Measurements from ENCODE around the gene CHRNA4.

Gene CHRNA4

GRCh38 chr20:63312690-63313348, 48.3 kb downstream of the CHRNA4 start:
- no peak overlapping the region for H2AFZ ChIP-seq (ENCODE audit: low read length)
- no peak overlapping the region for H3K27ac ChIP-seq (replicated peaks; ENCODE audit: low read length)
- no peak for DNase-seq (ENCODE audit: low spot score)
- no peaks in the 10 kb centered on the region for H3K36me3 ChIP-seq (replicated peaks in 1 of 2; ENCODE audit: control insufficient read depth in 2 of 2, insufficient read depth in 2 of 2, low read length in 2 of 2)
- H3K23ac ChIP-seq (ENCODE audit: low read depth, low read length, poor library complexity): no peak overlapping the region
- H3K18ac ChIP-seq (ENCODE audit: low read length): no peak overlapping the region
- no peak overlapping the region for H2BK120ac ChIP-seq (ENCODE audit: low read depth, low read length)
- peaks cover 0 to 18% (median 0%) of the 10 kb centered on the region in 3 experiments for H3K27me3 ChIP-seq (ENCODE audit: control insufficient read depth in 3 of 3, insufficient read depth in 3 of 3, low read depth in 1 of 3, low read length in 3 of 3)
- H3K4me1 ChIP-seq (ENCODE audit: control insufficient read depth in 2 of 2, insufficient read depth in 1 of 2, low read depth in 1 of 2, low read length in 2 of 2): peaks cover 1 to 11% of the 10 kb centered on the region in 2 donors
- peak overlapping the region; percentile 84 for H2AK5ac ChIP-seq (ENCODE audit: low read depth, low read length)
- no peak overlapping the region for H3K4me3 ChIP-seq (ENCODE audit: low read length in 2 of 2)
- no peak overlapping the region for H4K91ac ChIP-seq (ENCODE audit: low read depth, low read length, poor library complexity)
- H2BK5ac ChIP-seq (ENCODE audit: low read length): no peak overlapping the region
- no peak overlapping the region for H2BK12ac ChIP-seq (ENCODE audit: low read length)
- WGBS, 2 donors (ENCODE audit: extremely low coverage in 2 of 2, insufficient read length in 2 of 2, insufficient replicate concordance in 1 of 2): no CpG with 5 or more reads among the region's 22 CpGs
- H3K9ac ChIP-seq (ENCODE audit: low read depth, low read length, poor library complexity): no peak overlapping the region
- no peak overlapping the region for H3K4me2 ChIP-seq (ENCODE audit: insufficient read depth, low read length, poor library complexity, severe bottlenecking)
- no peak overlapping the region for H4K8ac ChIP-seq (ENCODE audit: low read depth, low read length)
- no peaks in the 10 kb centered on the region for H3K9me3 ChIP-seq (replicated peaks in 1 of 2; ENCODE audit: control insufficient read depth in 2 of 2, insufficient read depth in 1 of 2, low read depth in 1 of 2, low read length in 2 of 2)
- H3K4ac ChIP-seq (ENCODE audit: low read length): no peak overlapping the region
- peaks cover 2% of the 10 kb centered on the region for H3K79me1 ChIP-seq (ENCODE audit: low read depth, low read length)
- H2BK15ac ChIP-seq (ENCODE audit: low read length): no peak overlapping the region
- H3K14ac ChIP-seq (ENCODE audit: low read length): peak overlapping the region; percentile 59

GRCh38 chr20:63312273-63312672, 48.9 kb downstream of the CHRNA4 start:
- no peak overlapping the region for H3K4me2 ChIP-seq (ENCODE audit: insufficient read depth, low read length, poor library complexity, severe bottlenecking)
- no CpG with 5 or more reads among the region's 9 CpGs for WGBS, 2 donors (ENCODE audit: extremely low coverage in 2 of 2, insufficient read length in 2 of 2, insufficient replicate concordance in 1 of 2)
- H3K14ac ChIP-seq (ENCODE audit: low read length): no peak overlapping the region
- no peak overlapping the region for H4K8ac ChIP-seq (ENCODE audit: low read depth, low read length)
- peak overlapping the region; percentile 21 for H3K9ac ChIP-seq (ENCODE audit: low read depth, low read length, poor library complexity)
- peaks cover 1 to 11% of the 10 kb centered on the region in 2 donors for H3K4me1 ChIP-seq (ENCODE audit: control insufficient read depth in 2 of 2, insufficient read depth in 1 of 2, low read depth in 1 of 2, low read length in 2 of 2)
- no peak overlapping the region for H4K91ac ChIP-seq (ENCODE audit: low read depth, low read length, poor library complexity)
- peaks cover 0 to 23% (median 0%) of the 10 kb centered on the region in 3 experiments for H3K27me3 ChIP-seq (ENCODE audit: control insufficient read depth in 3 of 3, insufficient read depth in 3 of 3, low read depth in 1 of 3, low read length in 3 of 3)
- peak overlapping the region; percentile 41 for H2BK12ac ChIP-seq (ENCODE audit: low read length)
- no peak overlapping the region for H2BK15ac ChIP-seq (ENCODE audit: low read length)
- H3K23ac ChIP-seq (ENCODE audit: low read depth, low read length, poor library complexity): no peak overlapping the region
- DNase-seq (ENCODE audit: low spot score): no peak
- no peaks in the 10 kb centered on the region for H3K36me3 ChIP-seq (replicated peaks in 1 of 2; ENCODE audit: control insufficient read depth in 2 of 2, insufficient read depth in 2 of 2, low read length in 2 of 2)
- H3K4ac ChIP-seq (ENCODE audit: low read length): no peak overlapping the region
- H3K9me3 ChIP-seq (replicated peaks in 1 of 2; ENCODE audit: control insufficient read depth in 2 of 2, insufficient read depth in 1 of 2, low read depth in 1 of 2, low read length in 2 of 2): no peaks in the 10 kb centered on the region
- no peak overlapping the region for H2BK5ac ChIP-seq (ENCODE audit: low read length)
- peak overlapping the region; percentile 38 for H3K18ac ChIP-seq (ENCODE audit: low read length)
- H2AK5ac ChIP-seq (ENCODE audit: low read depth, low read length): peak overlapping the region; percentile 84
- H2AFZ ChIP-seq (ENCODE audit: low read length): no peak overlapping the region
- no peak overlapping the region for H3K27ac ChIP-seq (replicated peaks; ENCODE audit: low read length)
- peaks cover 2% of the 10 kb centered on the region for H3K79me1 ChIP-seq (ENCODE audit: low read depth, low read length)
- H3K4me3 ChIP-seq (ENCODE audit: low read length in 2 of 2): no peak overlapping the region
- H2BK120ac ChIP-seq (ENCODE audit: low read depth, low read length): no peak overlapping the region

GRCh38 chr20:63311833-63312243, 49.3 kb downstream of the CHRNA4 start:
- no peaks in the 10 kb centered on the region for H3K36me3 ChIP-seq (replicated peaks in 1 of 2; ENCODE audit: control insufficient read depth in 2 of 2, insufficient read depth in 2 of 2, low read length in 2 of 2)
- DNase-seq (ENCODE audit: low spot score): no peak
- no peak overlapping the region for H2AFZ ChIP-seq (ENCODE audit: low read length)
- no peak overlapping the region for H2BK5ac ChIP-seq (ENCODE audit: low read length)
- H3K79me1 ChIP-seq (ENCODE audit: low read depth, low read length): peaks cover 2% of the 10 kb centered on the region
- H2BK120ac ChIP-seq (ENCODE audit: low read depth, low read length): no peak overlapping the region
- no peak overlapping the region for H2BK15ac ChIP-seq (ENCODE audit: low read length)
- no peak overlapping the region for H3K14ac ChIP-seq (ENCODE audit: low read length)
- no peak overlapping the region for H4K8ac ChIP-seq (ENCODE audit: low read depth, low read length)
- no peak overlapping the region for H3K4me3 ChIP-seq (ENCODE audit: low read length in 2 of 2)
- no peak overlapping the region for H3K27ac ChIP-seq (replicated peaks; ENCODE audit: low read length)
- peak overlapping the region; percentile 56 for H2AK5ac ChIP-seq (ENCODE audit: low read depth, low read length)
- H3K23ac ChIP-seq (ENCODE audit: low read depth, low read length, poor library complexity): no peak overlapping the region
- H3K9me3 ChIP-seq (replicated peaks in 1 of 2; ENCODE audit: control insufficient read depth in 2 of 2, insufficient read depth in 1 of 2, low read depth in 1 of 2, low read length in 2 of 2): no peaks in the 10 kb centered on the region
- peak overlapping the region; percentile 70 for H3K18ac ChIP-seq (ENCODE audit: low read length)
- H3K4me1 ChIP-seq (ENCODE audit: control insufficient read depth in 2 of 2, insufficient read depth in 1 of 2, low read depth in 1 of 2, low read length in 2 of 2): peaks cover 1 to 11% of the 10 kb centered on the region in 2 donors
- no CpG with 5 or more reads among the region's 18 CpGs for WGBS, 2 donors (ENCODE audit: extremely low coverage in 2 of 2, insufficient read length in 2 of 2, insufficient replicate concordance in 1 of 2)
- no peak overlapping the region for H2BK12ac ChIP-seq (ENCODE audit: low read length)
- no peak overlapping the region for H3K9ac ChIP-seq (ENCODE audit: low read depth, low read length, poor library complexity)
- no peak overlapping the region for H4K91ac ChIP-seq (ENCODE audit: low read depth, low read length, poor library complexity)
- H3K4me2 ChIP-seq (ENCODE audit: insufficient read depth, low read length, poor library complexity, severe bottlenecking): no peak overlapping the region
- no peak overlapping the region for H3K4ac ChIP-seq (ENCODE audit: low read length)
- H3K27me3 ChIP-seq (ENCODE audit: control insufficient read depth in 3 of 3, insufficient read depth in 3 of 3, low read depth in 1 of 3, low read length in 3 of 3): peaks cover 0 to 23% (median 0%) of the 10 kb centered on the region in 3 experiments

- H3K4me3 ChIP-seq (ENCODE audit: low read length in 2 of 2): no peak overlapping the region
- no peak overlapping the region for H2BK12ac ChIP-seq (ENCODE audit: low read length)
- no peak overlapping the region for H4K8ac ChIP-seq (ENCODE audit: low read depth, low read length)
- peaks cover 1 to 11% of the 10 kb centered on the region in 2 donors for H3K4me1 ChIP-seq (ENCODE audit: control insufficient read depth in 2 of 2, insufficient read depth in 1 of 2, low read depth in 1 of 2, low read length in 2 of 2)
- H3K27ac ChIP-seq (replicated peaks; ENCODE audit: low read length): no peak overlapping the region
- H3K14ac ChIP-seq (ENCODE audit: low read length): peak overlapping the region; percentile 75
- H2AFZ ChIP-seq (ENCODE audit: low read length): no peak overlapping the region
- no CpG with 5 or more reads among the region's 29 CpGs for WGBS, 2 donors (ENCODE audit: extremely low coverage in 2 of 2, insufficient read length in 2 of 2, insufficient replicate concordance in 1 of 2)
- H2BK120ac ChIP-seq (ENCODE audit: low read depth, low read length): no peak overlapping the region
- H2BK5ac ChIP-seq (ENCODE audit: low read length): peak overlapping the region; percentile 66
- peak overlapping the region; percentile 56 for H2AK5ac ChIP-seq (ENCODE audit: low read depth, low read length)
- H3K79me1 ChIP-seq (ENCODE audit: low read depth, low read length): peaks cover 2% of the 10 kb centered on the region
- no peak overlapping the region for H2BK15ac ChIP-seq (ENCODE audit: low read length)
- DNase-seq (ENCODE audit: low spot score): no peak
- H3K23ac ChIP-seq (ENCODE audit: low read depth, low read length, poor library complexity): no peak overlapping the region
- H4K91ac ChIP-seq (ENCODE audit: low read depth, low read length, poor library complexity): no peak overlapping the region
- no peaks in the 10 kb centered on the region for H3K36me3 ChIP-seq (replicated peaks in 1 of 2; ENCODE audit: control insufficient read depth in 2 of 2, insufficient read depth in 2 of 2, low read length in 2 of 2)
- H3K9ac ChIP-seq (ENCODE audit: low read depth, low read length, poor library complexity): no peak overlapping the region
- H3K4me2 ChIP-seq (ENCODE audit: insufficient read depth, low read length, poor library complexity, severe bottlenecking): no peak overlapping the region
- no peaks in the 10 kb centered on the region for H3K9me3 ChIP-seq (replicated peaks in 1 of 2; ENCODE audit: control insufficient read depth in 2 of 2, insufficient read depth in 1 of 2, low read depth in 1 of 2, low read length in 2 of 2)
- H3K27me3 ChIP-seq (ENCODE audit: control insufficient read depth in 3 of 3, insufficient read depth in 3 of 3, low read depth in 1 of 3, low read length in 3 of 3): peaks cover 0 to 21% (median 0%) of the 10 kb centered on the region in 3 experiments
- H3K4ac ChIP-seq (ENCODE audit: low read length): no peak overlapping the region
- peak overlapping the region; percentile 70 for H3K18ac ChIP-seq (ENCODE audit: low read length)
Observed at GRCh38 chr20:63311186-63311832, 49.8 kb downstream of the CHRNA4 start.
